ENCODE data around the gene TLE3. TPM values are rescaled to one million over a fixed set of nuclear protein-coding genes. Genes with fewer than 3 reads are reported as not detected.

The TLE3 gene
- total RNA-seq, 1 donor from 2014 or later, result 89.2 TPM

GRCh38 chr15:70132571-70132970 lies 34.9 kb upstream of the TLE3 start:
- H3K27ac Mint-ChIP-seq (ENCODE audit: unreplicated experiment), result no peak overlapping the region

GRCh38 chr15:70132139-70132538 lies 34.4 kb upstream of the TLE3 start:
- Mint-ChIP-seq H3K27ac (ENCODE audit: unreplicated experiment) (no peak overlapping the region), H3K4me3 (ENCODE audit: unreplicated experiment) (no peak overlapping the region), H3K4me1 (ENCODE audit: low read depth, unreplicated experiment) (peaks cover 2% of the 10 kb centered on the region), H3K27me3 (ENCODE audit: unreplicated experiment) (peaks cover 2% of the 10 kb centered on the region), H3K9me3 (ENCODE audit: unreplicated experiment) (peaks cover 3% of the 10 kb centered on the region), H3K36me3 (ENCODE audit: unreplicated experiment) (peaks cover 4% of the 10 kb centered on the region)
- DNase-seq, result no peak
- TF ChIP-seq CTCF (IDR thresholded peaks at IDR 0.05; ENCODE audit: partially characterized antibody, unreplicated experiment), result no peak

More at GRCh38 chr15:70132571-70132970, 34.9 kb upstream of the TLE3 start:
- TF ChIP-seq CTCF (IDR thresholded peaks at IDR 0.05; ENCODE audit: partially characterized antibody, unreplicated experiment), result no peak
- DNase-seq, result no peak
- no peak overlapping the region for H3K4me3 Mint-ChIP-seq (ENCODE audit: unreplicated experiment)
- H3K9me3 Mint-ChIP-seq (ENCODE audit: unreplicated experiment), result peaks cover 1% of the 10 kb centered on the region
- H3K27me3 Mint-ChIP-seq (ENCODE audit: unreplicated experiment), result peaks cover 2% of the 10 kb centered on the region
- peaks cover 4% of the 10 kb centered on the region for H3K36me3 Mint-ChIP-seq (ENCODE audit: unreplicated experiment)
- no peaks in the 10 kb centered on the region for H3K4me1 Mint-ChIP-seq (ENCODE audit: low read depth, unreplicated experiment)

GRCh38 chr15:70128414-70129140 lies 30.9 kb upstream of the TLE3 start:
- peaks cover 3% of the 10 kb centered on the region for H3K9me3 Mint-ChIP-seq (ENCODE audit: unreplicated experiment)
- no peak for TF ChIP-seq CTCF (IDR thresholded peaks at IDR 0.05; ENCODE audit: partially characterized antibody, unreplicated experiment)
- H3K4me3 Mint-ChIP-seq (ENCODE audit: unreplicated experiment), result no peak overlapping the region
- peaks cover 11% of the 10 kb centered on the region for H3K4me1 Mint-ChIP-seq (ENCODE audit: low read depth, unreplicated experiment)
- no peak for DNase-seq
- H3K27me3 Mint-ChIP-seq (ENCODE audit: unreplicated experiment), result peaks cover 2% of the 10 kb centered on the region
- H3K36me3 Mint-ChIP-seq (ENCODE audit: unreplicated experiment), result peaks cover 4% of the 10 kb centered on the region
- no peak overlapping the region for H3K27ac Mint-ChIP-seq (ENCODE audit: unreplicated experiment)

- Mint-ChIP-seq H3K4me3 (ENCODE audit: unreplicated experiment) (no peak overlapping the region), H3K9me3 (ENCODE audit: unreplicated experiment) (peaks cover 3% of the 10 kb centered on the region), H3K27me3 (ENCODE audit: unreplicated experiment) (peaks cover 2% of the 10 kb centered on the region), H3K4me1 (ENCODE audit: low read depth, unreplicated experiment) (peaks cover 15% of the 10 kb centered on the region), H3K36me3 (ENCODE audit: unreplicated experiment) (peaks cover 4% of the 10 kb centered on the region), H3K27ac (ENCODE audit: unreplicated experiment) (no peak overlapping the region)
- no peak for DNase-seq
- no peak for TF ChIP-seq CTCF (IDR thresholded peaks at IDR 0.05; ENCODE audit: partially characterized antibody, unreplicated experiment)
These were observed 30.2 kb upstream of the TLE3 start for GRCh38 chr15:70127770-70128413.

- H3K27ac Mint-ChIP-seq (ENCODE audit: unreplicated experiment), result no peak overlapping the region
- no peak for TF ChIP-seq CTCF (IDR thresholded peaks at IDR 0.05; ENCODE audit: partially characterized antibody, unreplicated experiment)
- no peak overlapping the region for H3K4me3 Mint-ChIP-seq (ENCODE audit: unreplicated experiment)
- peaks cover 17% of the 10 kb centered on the region for H3K4me1 Mint-ChIP-seq (ENCODE audit: low read depth, unreplicated experiment)
- peaks cover 3% of the 10 kb centered on the region for H3K27me3 Mint-ChIP-seq (ENCODE audit: unreplicated experiment)
- peaks cover 4% of the 10 kb centered on the region for H3K9me3 Mint-ChIP-seq (ENCODE audit: unreplicated experiment)
- H3K36me3 Mint-ChIP-seq (ENCODE audit: unreplicated experiment), result peaks cover 4% of the 10 kb centered on the region
- no peak for DNase-seq
These were observed 29.6 kb upstream of the TLE3 start for GRCh38 chr15:70127288-70127746.
